ENCODE results near the gene UBXN11. TPM values are rescaled to one million over a fixed set of nuclear protein-coding genes. Genes with fewer than 3 reads are reported as not detected.

UBXN11 gene
- total and polyA plus RNA-seq, 2 of the 13 experiments (the other 11 are each of a cell fraction or from before 2014, with no cell fraction given) = 9.3 to 10.4 TPM

- Histone ChIP-seq H3K79me2 (ENCODE audit: insufficient read depth, low read length) (no peaks in the 10 kb centered on the region), H3K36me3 (replicated peaks in 1 of 2; ENCODE audit: control insufficient read depth in 1 of 2, insufficient read depth in 2 of 2, low read length in 2 of 2) (peaks cover 20 to 74% of the 10 kb centered on the region in 2 experiments), H3K9ac (ENCODE audit: insufficient read depth, low read depth, low read length) (no peak overlapping the region), H3K4me3 (replicated peaks in 1 of 3; ENCODE audit: insufficient read depth in 1 of 3, low read depth in 2 of 3, low read length in 3 of 3) (no peak overlapping the region), H3K27me3 (ENCODE audit: control insufficient read depth in 1 of 2, insufficient read depth in 2 of 2, low read length in 2 of 2) (no peaks in the 10 kb centered on the region), H3K27ac (ENCODE audit: extremely low read length, insufficient read depth, low read length) (no peak overlapping the region), H3K4me2 (ENCODE audit: low read depth, low read length) (no peak overlapping the region), H4K20me1 (ENCODE audit: insufficient read depth, low read length) (no peaks in the 10 kb centered on the region), H2AFZ (ENCODE audit: low read length) (no peak overlapping the region), H3K9me3 (ENCODE audit: low read length) (no peaks in the 10 kb centered on the region), H3K4me1 (ENCODE audit: insufficient read depth, low read length) (no peaks in the 10 kb centered on the region)
- no peak for ATAC-seq
- no TSS peak for BruUV-seq (replicated peaks)
- in situ Hi-C loops (cut with HindIII; ENCODE audit: extremely low pct_ligation_motif_present, low pct_unique_long_range_greater_than_20kb) = no loop called here
- POLR2A ChIA-PET = no interaction called here
- no peak for FAIRE-seq
- CTCF ChIA-PET (ENCODE audit: low intra/inter-chr PET ratio, low total read pairs) = no interaction called here
- intact Hi-C loops (cut with micrococcal nuclease; ENCODE audit: unreplicated experiment) = no loop called here
- 85% methylated on average over 2 of the region's 2 CpGs for WGBS (ENCODE audit: low lambda C conversion rate)
- no peak for DNase-seq (ENCODE audit: low spot score)
- TF ChIP-seq PBX3 (CRISPR knock-in tag; IDR thresholded peaks at IDR 0.05; ENCODE audit: borderline replicate concordance) (no peak), ZNF263 (CRISPR knock-in tag; IDR thresholded peaks at IDR 0.05) (no peak), RNF2 (conservative IDR thresholded peaks at IDR 0.05; ENCODE audit: low read depth) (no peak), FOXM1 (CRISPR knock-in tag; IDR thresholded peaks at IDR 0.05) (no peak), ZNF383 (CRISPR knock-in tag; IDR thresholded peaks at IDR 0.05; ENCODE audit: borderline replicate concordance) (no peak), ZNF430 (CRISPR knock-in tag; IDR thresholded peaks at IDR 0.05) (no peak), PREB (CRISPR knock-in tag; IDR thresholded peaks at IDR 0.05) (no peak)
- TF ChIP-seq, protein P1, sequence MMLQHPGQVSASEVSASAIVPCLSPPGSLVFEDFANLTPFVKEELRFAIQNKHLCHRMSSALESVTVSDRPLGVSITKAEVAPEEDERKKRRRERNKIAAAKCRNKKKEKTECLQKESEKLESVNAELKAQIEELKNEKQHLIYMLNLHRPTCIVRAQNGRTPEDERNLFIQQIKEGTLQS (CRISPR knock-in tag; IDR thresholded peaks at IDR 0.05) = no peak
Observed at GRCh38 chr1:26259005-26259404, 47.4 kb downstream of the UBXN11 start.
